Measurements from ENCODE around the gene ZBTB39.

Gene ZBTB39

DNA sequence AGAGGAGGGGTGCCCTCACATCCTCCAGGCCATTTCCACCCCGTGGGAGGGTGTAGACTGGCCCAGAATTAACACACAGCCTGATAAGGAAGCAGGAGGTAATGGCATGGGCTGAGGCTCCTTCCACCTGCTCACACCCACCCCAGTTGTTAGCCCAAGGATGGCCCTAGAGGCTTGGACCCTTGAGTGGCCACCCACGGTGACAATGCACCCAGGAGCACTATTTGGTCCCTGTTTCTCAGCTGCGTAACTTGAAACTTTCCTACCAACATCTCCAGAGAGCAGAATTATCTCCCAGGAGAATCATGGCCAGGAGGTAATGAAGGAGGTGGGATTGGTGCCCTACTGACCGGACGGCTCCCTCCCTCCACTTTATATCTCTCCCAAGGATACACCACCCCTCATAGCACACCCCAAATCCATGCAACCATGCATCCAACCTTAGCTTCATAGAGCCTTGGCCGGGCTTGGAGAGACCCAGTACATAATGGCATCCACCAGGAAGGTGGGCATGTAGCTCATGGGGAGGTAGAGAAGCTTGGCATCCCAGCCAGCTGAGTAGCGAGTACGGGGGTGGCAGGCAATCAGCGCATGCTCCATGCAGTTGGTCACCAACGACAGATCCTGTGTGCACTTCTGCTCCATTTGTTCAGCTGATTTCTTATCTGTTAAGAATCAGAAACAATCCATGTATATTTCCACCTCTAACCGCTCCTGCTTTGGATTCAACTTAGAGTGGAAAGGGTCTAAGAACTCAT lies 54.6 kb downstream of the ZBTB39 start:
- FAIRE-seq = no peak
- DNase-seq (ENCODE audit: insufficient read length, low spot score) = no peak
- TF ChIP-seq, protein P1, sequence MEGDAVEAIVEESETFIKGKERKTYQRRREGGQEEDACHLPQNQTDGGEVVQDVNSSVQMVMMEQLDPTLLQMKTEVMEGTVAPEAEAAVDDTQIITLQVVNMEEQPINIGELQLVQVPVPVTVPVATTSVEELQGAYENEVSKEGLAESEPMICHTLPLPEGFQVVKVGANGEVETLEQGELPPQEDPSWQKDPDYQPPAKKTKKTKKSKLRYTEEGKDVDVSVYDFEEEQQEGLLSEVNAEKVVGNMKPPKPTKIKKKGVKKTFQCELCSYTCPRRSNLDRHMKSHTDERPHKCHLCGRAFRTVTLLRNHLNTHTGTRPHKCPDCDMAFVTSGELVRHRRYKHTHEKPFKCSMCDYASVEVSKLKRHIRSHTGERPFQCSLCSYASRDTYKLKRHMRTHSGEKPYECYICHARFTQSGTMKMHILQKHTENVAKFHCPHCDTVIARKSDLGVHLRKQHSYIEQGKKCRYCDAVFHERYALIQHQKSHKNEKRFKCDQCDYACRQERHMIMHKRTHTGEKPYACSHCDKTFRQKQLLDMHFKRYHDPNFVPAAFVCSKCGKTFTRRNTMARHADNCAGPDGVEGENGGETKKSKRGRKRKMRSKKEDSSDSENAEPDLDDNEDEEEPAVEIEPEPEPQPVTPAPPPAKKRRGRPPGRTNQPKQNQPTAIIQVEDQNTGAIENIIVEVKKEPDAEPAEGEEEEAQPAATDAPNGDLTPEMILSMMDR (IDR thresholded peaks at IDR 0.05; ENCODE audit: insufficient read depth, missing control alignments) = no peak

- FAIRE-seq (no peak), DNase-seq (ENCODE audit: insufficient read length, low spot score) (no peak)
- TF ChIP-seq, protein P1 (IDR thresholded peaks at IDR 0.05; ENCODE audit: insufficient read depth, missing control alignments) = no peak
Observed at GRCh38 chr12:56948881-56949280, 57.5 kb downstream of the ZBTB39 start.
